Camera-type eye (tissue), 1 donor: ENCODE data around the gene OR5H1. TPM values are rescaled to one million over a fixed set of nuclear protein-coding genes. Genes with fewer than 3 reads are reported as not detected.

Experiments
- total RNA-seq: library from RNA; depleted of rRNA; stranded (reverse); fragments of >200 nt; gene quantifications from one replicate; pipeline ENCODE4 v1.2.3, GENCODE V29; 2014

Gene OR5H1
- total RNA-seq: not detected

DNA sequence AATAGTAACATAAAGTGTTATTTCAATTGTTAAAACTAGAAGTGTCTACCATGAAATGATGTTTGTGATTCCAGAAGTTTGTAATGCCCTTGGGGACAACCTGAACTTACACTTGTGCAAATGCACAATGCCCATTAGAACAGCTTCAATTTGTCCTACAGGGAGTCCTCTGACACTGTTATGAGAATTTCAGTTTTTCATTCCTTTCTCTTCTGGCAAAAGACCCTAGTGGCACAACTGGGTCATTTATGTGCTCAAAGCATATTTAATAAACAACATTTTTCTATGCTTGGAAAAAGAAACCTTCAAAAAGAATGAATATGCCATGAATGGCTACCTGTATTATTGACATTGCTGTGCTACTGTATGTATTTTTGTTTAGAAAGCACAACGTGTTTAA is at the start of gene OR5H1:
TSS of gene OR5H1 (plus strand) at position 301 of the 400 bp plus-strand sequence. CDS start 1,977 bp downstream, outside the sequence.

GRCh38 chr3:98086873-98087272 is 43.6 kb upstream of the OR5H1 start, which contains the start of gene OR5AC2:
Gene OR5AC2 (plus strand): TSS chr3:98087173. CDS start chr3:98087173, 0 bp downstream.

GRCh38 chr3:98147179-98147578 is 16.7 kb downstream of the OR5H1 start, which contains the start of gene OR5H14:
Gene OR5H14 (plus strand): TSS chr3:98147479. CDS start chr3:98149386, 1,907 bp downstream.

DNA sequence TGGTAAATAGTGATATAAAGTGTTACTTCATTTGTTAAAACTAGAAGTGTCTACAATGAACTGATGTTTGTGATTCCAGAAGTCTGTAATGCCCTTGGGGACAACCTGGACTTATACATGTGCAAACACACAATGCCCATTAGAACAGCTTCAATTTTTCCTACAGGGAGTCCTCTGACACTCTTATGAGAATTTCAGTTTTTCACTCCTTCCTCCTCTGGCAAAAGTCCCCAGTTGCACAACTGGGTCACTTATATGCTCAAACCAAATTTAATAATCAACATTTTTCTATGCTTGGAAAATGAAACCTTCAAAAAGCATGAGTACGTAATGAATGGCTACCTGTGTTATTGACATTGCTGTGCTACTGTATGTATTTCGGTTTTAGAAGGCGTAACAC is 35.9 kb downstream of the OR5H1 start, which contains the start of gene OR5H15:
TSS of gene OR5H15 (plus strand) at position 301 of the 400 bp plus-strand sequence. CDS start 2,004 bp downstream, outside the sequence.

Other genes with a start within 250 kb of the OR5H1 start
- 59.9 TPM for gene RIOX2, start 158.3 kb upstream of the OR5H1 start, total RNA-seq
- gene GABRR3, start 95.4 kb upstream of the OR5H1 start, total RNA-seq: 25.8 TPM
- not detected for gene OR5AC2, start 43.5 kb upstream of the OR5H1 start, total RNA-seq
- gene OR5H14, start 16.8 kb downstream of the OR5H1 start, total RNA-seq: not detected
- not detected for gene OR5H15, start 36.0 kb downstream of the OR5H1 start, total RNA-seq
- gene OR5H6, start 133.5 kb downstream of the OR5H1 start, total RNA-seq: not detected
- gene OR5H2, start 151.8 kb downstream of the OR5H1 start, total RNA-seq: not detected
- gene OR5K4, start 223.1 kb downstream of the OR5H1 start, total RNA-seq: not detected